ENCODE data around the gene ANKRD63. TPM values are rescaled to one million over a fixed set of nuclear protein-coding genes. Genes with fewer than 3 reads are reported as not detected.

Gene ANKRD63
- total RNA-seq, 1 donor = not detected

- no peak for TF ChIP-seq CTCF (IDR thresholded peaks at IDR 0.05; ENCODE audit: insufficient read depth, low read length)
- H3K4me3 ChIP-seq (ENCODE audit: low read depth, low read length) = no peak overlapping the region
- DNase-seq (ENCODE audit: low read depth) = no peak
These were observed 5.9 kb downstream of the ANKRD63 start for GRCh38 chr15:40276927-40277326.

- DNase-seq (ENCODE audit: low read depth) = no peak
- H3K4me3 ChIP-seq (ENCODE audit: low read depth, low read length) = no peak overlapping the region
- no peak for TF ChIP-seq CTCF (IDR thresholded peaks at IDR 0.05; ENCODE audit: insufficient read depth, low read length)
These were observed 6.9 kb downstream of the ANKRD63 start for GRCh38 chr15:40275954-40276353.

- H3K4me3 ChIP-seq (ENCODE audit: low read depth, low read length) = no peak overlapping the region
- TF ChIP-seq CTCF (IDR thresholded peaks at IDR 0.05; ENCODE audit: insufficient read depth, low read length) = no peak
- DNase-seq (ENCODE audit: low read depth) = no peak
These were observed 7.3 kb downstream of the ANKRD63 start for GRCh38 chr15:40275523-40275922.

GRCh38 chr15:40274350-40275274 is 8.3 kb downstream of the ANKRD63 start:
- H3K4me3 ChIP-seq (ENCODE audit: low read depth, low read length) = no peak overlapping the region
- peak; percentile 87 for DNase-seq (ENCODE audit: low read depth)
- TF ChIP-seq CTCF (IDR thresholded peaks at IDR 0.05; ENCODE audit: insufficient read depth, low read length) = peak; percentile 100

GRCh38 chr15:40273428-40273827 is 9.4 kb downstream of the ANKRD63 start:
- DNase-seq (ENCODE audit: low read depth) = no peak
- no peak overlapping the region for H3K4me3 ChIP-seq (ENCODE audit: low read depth, low read length)
- TF ChIP-seq CTCF (IDR thresholded peaks at IDR 0.05; ENCODE audit: insufficient read depth, low read length) = no peak

GRCh38 chr15:40272485-40273056 is 10.3 kb downstream of the ANKRD63 start:
- H3K4me3 ChIP-seq (ENCODE audit: low read depth, low read length) = no peak overlapping the region
- DNase-seq (ENCODE audit: low read depth) = no peak
- peak; percentile 28 for TF ChIP-seq CTCF (IDR thresholded peaks at IDR 0.05; ENCODE audit: insufficient read depth, low read length)

Measured in fibroblast of the aortic adventitia (primary cell).